Duodenal mucosa (tissue), 2 donors: ENCODE results near the gene ECE2.

Experiments used
- H3K27ac ChIP-seq: one replicate; pipeline ENCODE4 v1.7.0; 2013; ENCODE audit warnings: low read depth, low read length
- H3K27me3 ChIP-seq, 2 donors: one replicate each; pipeline ENCODE4 v1.7.0; 2013; ENCODE audit warnings: low read length in 2 of 2, control low read depth in 1 of 2; ENCODE audit not compliant: insufficient read depth in 2 of 2, control insufficient read depth in 1 of 2
- H3K36me3 ChIP-seq, 2 donors: one replicate each; pipeline ENCODE4 v1.7.0; 2013; ENCODE audit warnings: low read length in 2 of 2, control low read depth in 1 of 2; ENCODE audit not compliant: insufficient read depth in 2 of 2, control insufficient read depth in 1 of 2
- H3K4me1 ChIP-seq, 2 donors: one replicate each; pipeline ENCODE4 v1.7.0; 2013; ENCODE audit warnings: low read length in 2 of 2, control low read depth in 1 of 2; ENCODE audit not compliant: insufficient read depth in 2 of 2, control insufficient read depth in 1 of 2
- H3K4me3 ChIP-seq, 2 donors: one replicate each; pipeline ENCODE4 v1.7.0; 2013; ENCODE audit warnings: low read length in 2 of 2, low read depth in 1 of 2
- H3K9ac ChIP-seq, 2 donors: one replicate each; pipeline ENCODE4 v1.7.0; 2013; ENCODE audit warnings: low read length in 2 of 2, low read depth in 1 of 2
- H3K9me3 ChIP-seq, 2 donors: one replicate each; pipeline ENCODE4 v1.7.0; 2013; ENCODE audit warnings: low read length in 2 of 2, control low read depth in 1 of 2; ENCODE audit not compliant: control insufficient read depth in 1 of 2

The ECE2 gene

DNA sequence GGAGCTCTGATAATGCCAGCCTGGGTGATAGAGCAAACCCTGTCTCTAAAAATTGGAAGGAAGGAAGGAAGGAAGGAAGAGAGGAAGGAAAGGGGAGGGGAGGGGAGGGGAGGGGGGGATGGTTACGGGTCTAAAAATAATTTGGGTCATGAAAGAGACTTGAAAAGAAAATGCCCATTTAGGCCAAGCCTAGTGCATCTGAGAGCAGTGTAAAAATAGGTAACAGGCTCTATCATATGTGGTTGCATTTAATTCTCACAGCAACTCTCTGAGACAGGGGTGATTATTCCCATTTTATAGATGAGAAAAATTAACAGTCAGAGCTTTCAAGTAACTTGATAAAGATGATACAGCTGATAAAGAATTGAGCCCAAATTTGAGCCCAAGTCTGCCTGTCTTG, 3.6 kb upstream of the ECE2 start:
- Histone ChIP-seq H3K9ac (no peak overlapping the region), H3K9me3 (no peaks in the 10 kb centered on the region), H3K36me3 (no peaks in the 10 kb centered on the region), H3K4me3 (no peak overlapping the region), H3K4me1 (no peaks in the 10 kb centered on the region), H3K27ac (no peak overlapping the region), H3K27me3 (peaks cover 23% of the 10 kb centered on the region in 2 donors)

DNA sequence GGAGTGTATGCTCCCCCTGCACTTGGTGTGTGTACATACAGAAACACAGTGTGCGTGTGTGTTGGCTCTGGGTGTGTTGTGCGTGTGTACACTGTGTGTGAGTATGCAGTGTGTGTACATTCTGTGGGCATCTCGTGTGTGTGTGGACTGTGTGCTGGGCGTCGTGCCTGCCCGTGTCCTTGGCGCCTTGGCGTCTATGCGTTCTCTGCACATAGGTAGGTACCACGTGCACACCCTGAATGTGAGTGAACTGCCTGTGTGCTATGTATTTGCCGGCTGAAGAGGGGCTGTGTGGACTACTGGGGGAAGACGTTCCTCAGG, 481 bp upstream of the ECE2 start:
- H3K4me1 ChIP-seq: no peaks in the 10 kb centered on the region
- no peaks in the 10 kb centered on the region for H3K36me3 ChIP-seq
- no peak overlapping the region for H3K4me3 ChIP-seq
- no peak overlapping the region for H3K9ac ChIP-seq
- H3K27ac ChIP-seq: no peak overlapping the region
- H3K27me3 ChIP-seq: peaks cover 25 to 31% of the 10 kb centered on the region in 2 donors
- H3K9me3 ChIP-seq: no peaks in the 10 kb centered on the region

DNA sequence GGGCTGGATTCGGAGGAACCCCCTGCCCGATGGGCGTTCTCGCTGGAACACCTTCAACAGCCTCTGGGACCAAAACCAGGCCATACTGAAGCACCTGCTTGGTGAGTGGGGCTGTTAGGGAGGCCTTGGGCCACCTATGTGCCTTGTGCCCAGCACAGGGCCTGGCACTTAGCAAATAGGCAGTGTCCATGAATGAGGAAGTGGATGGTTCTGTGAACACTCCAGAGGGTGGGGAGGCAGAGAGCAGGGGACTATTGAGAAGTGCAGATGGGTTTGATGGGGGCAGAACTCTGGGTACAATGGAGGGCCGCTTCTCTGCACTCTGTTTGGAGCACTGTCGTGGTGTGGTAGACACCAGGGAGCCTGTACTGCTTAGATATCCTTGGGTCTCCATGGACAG, 1.5 kb downstream of the ECE2 start:
- Histone ChIP-seq H3K36me3 (no peaks in the 10 kb centered on the region), H3K4me3 (no peak overlapping the region), H3K9me3 (no peaks in the 10 kb centered on the region), H3K4me1 (no peaks in the 10 kb centered on the region), H3K27ac (no peak overlapping the region), H3K27me3 (peaks cover 25 to 31% of the 10 kb centered on the region in 2 donors), H3K9ac (no peak overlapping the region)

DNA sequence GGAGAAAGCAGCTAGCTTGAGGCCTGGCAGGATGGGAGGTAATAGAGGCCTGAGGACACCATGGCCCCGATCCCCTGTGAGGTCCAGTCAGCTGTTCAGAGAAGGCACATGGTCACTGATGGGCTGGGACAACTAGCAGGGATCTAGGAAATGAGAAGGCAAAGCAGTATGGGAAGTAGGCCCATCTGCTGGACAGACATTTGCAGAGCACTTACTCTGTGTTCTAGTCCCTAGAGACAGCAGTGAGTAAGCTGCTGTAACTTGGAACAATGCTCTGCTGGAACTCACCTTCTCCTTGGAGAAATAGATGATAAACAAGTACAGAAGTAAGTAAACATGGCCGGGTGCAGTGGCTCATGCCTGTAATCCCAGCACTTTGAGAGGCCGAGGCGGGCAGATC, 7.1 kb downstream of the ECE2 start:
- Histone ChIP-seq H3K9me3 (no peaks in the 10 kb centered on the region), H3K27ac (no peak overlapping the region), H3K27me3 (peaks cover 0 to 1% of the 10 kb centered on the region in 2 donors), H3K36me3 (no peaks in the 10 kb centered on the region), H3K4me1 (no peaks in the 10 kb centered on the region), H3K9ac (no peak overlapping the region), H3K4me3 (no peak overlapping the region)

DNA sequence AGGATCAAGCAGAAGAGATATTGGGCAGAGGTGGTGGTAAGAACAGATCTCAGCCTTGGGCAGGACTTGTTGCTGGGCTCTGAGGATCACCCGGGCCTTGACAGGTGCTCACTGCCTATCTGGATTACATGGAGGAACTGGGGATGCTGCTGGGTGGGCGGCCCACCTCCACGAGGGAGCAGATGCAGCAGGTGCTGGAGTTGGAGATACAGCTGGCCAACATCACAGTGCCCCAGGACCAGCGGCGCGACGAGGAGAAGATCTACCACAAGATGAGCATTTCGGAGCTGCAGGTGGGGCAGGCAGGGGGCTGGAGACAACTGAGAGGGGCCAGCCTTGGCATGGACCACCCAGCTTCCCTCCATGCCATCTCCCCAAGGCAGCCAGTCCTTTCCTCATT, 7.9 kb downstream of the ECE2 start:
- Histone ChIP-seq H3K4me1 (no peaks in the 10 kb centered on the region), H3K27ac (no peak overlapping the region)

DNA sequence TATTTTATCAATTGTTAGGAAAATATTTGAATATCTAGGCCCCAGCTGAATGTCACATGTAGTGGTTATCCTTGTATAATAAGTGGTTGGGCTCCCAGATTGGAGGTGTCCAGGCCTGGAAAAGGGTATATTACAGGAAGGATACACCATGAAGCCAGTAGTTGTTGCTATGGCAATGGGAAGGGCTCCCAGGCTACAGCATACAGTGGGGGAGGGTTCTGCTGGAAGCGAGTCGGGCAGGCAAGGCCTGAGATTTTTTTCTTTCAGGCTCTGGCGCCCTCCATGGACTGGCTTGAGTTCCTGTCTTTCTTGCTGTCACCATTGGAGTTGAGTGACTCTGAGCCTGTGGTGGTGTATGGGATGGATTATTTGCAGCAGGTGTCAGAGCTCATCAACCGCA, 8.9 kb downstream of the ECE2 start:
- H3K27me3 ChIP-seq: no peaks in the 10 kb centered on the region
- no peak overlapping the region for H3K9ac ChIP-seq
- no peak overlapping the region for H3K4me3 ChIP-seq
- H3K9me3 ChIP-seq: no peaks in the 10 kb centered on the region
- no peaks in the 10 kb centered on the region for H3K36me3 ChIP-seq
- H3K27ac ChIP-seq: no peak overlapping the region
- H3K4me1 ChIP-seq: no peaks in the 10 kb centered on the region

More for the DNA sequence above, 7.9 kb downstream of the ECE2 start:
- no peaks in the 10 kb centered on the region for H3K27me3 ChIP-seq
- H3K9me3 ChIP-seq: no peaks in the 10 kb centered on the region
- H3K4me3 ChIP-seq: no peak overlapping the region
- H3K9ac ChIP-seq: no peak overlapping the region
- no peaks in the 10 kb centered on the region for H3K36me3 ChIP-seq

DNA sequence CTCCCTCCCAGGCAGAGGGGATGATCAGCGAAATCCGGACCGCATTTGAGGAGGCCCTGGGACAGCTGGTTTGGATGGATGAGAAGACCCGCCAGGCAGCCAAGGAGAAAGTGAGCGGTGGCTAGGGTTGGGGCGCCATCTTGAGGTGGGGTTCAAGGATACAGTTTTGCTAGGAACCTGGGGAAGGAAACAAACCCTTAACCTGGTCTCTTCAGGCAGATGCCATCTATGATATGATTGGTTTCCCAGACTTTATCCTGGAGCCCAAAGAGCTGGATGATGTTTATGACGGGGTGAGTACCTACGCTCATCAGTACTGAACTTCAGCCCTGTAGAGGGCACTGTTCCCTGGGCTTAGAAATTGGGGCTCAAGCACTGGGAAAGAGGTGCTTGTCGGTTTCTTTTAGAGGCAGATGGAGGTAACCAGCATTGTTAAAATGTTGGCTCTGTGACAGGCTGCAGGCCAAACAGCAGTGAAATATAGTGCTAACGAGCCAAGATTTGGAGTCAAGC, 13.7 kb downstream of the ECE2 start:
- Histone ChIP-seq H3K9ac (no peak overlapping the region), H3K36me3 (no peaks in the 10 kb centered on the region), H3K27ac (no peak overlapping the region), H3K9me3 (no peaks in the 10 kb centered on the region), H3K27me3 (no peaks in the 10 kb centered on the region), H3K4me1 (no peaks in the 10 kb centered on the region), H3K4me3 (no peak overlapping the region)

DNA sequence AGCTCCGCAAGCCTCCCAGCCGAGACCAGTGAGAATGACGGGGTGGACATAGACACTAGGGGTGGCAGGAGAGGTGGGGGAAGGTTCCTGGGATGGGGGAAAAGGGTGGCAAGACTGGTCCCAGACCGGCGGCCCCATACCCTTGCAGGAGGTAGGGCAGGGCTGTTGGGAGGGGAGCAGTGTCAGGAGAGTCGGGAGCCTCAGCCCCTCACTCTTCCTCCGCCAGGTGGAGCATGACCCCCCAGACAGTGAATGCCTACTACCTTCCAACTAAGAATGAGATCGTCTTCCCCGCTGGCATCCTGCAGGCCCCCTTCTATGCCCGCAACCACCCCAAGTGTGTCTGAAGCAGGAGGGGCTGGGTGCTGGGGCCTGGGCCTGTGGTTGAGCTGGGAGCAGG, 14.5 kb downstream of the ECE2 start:
- no peaks in the 10 kb centered on the region for H3K9me3 ChIP-seq
- H3K36me3 ChIP-seq: no peaks in the 10 kb centered on the region
- H3K27ac ChIP-seq: no peak overlapping the region
- no peak overlapping the region for H3K4me3 ChIP-seq
- no peaks in the 10 kb centered on the region for H3K4me1 ChIP-seq
- no peaks in the 10 kb centered on the region for H3K27me3 ChIP-seq
- no peak overlapping the region for H3K9ac ChIP-seq

DNA sequence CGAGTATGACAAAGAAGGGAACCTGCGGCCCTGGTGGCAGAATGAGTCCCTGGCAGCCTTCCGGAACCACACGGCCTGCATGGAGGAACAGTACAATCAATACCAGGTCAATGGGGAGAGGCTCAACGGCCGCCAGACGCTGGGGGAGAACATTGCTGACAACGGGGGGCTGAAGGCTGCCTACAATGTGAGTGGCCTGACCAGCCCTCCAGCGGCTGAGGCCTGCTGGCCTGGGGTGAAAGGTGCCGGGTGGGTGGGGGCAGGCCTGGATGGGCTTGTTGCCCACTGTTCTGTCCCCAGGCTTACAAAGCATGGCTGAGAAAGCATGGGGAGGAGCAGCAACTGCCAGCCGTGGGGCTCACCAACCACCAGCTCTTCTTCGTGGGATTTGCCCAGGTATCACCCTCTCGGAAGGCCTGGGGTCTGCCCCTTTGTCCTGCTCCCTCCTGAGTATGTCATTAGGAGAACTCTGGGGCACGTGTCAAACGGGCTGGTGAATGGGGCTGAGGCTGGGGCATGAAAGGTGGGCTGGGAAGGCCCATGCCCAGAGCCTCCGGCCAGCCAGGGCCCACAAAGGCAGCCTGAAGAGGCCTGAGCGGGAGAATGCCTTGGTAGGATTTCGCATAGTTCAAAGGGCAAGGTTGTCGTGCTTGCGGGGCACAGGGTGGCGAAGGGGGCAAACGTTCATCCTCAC, 15.4 kb downstream of the ECE2 start:
- H3K9ac ChIP-seq: no peak overlapping the region
- H3K4me3 ChIP-seq: no peak overlapping the region
- no peak overlapping the region for H3K27ac ChIP-seq
- H3K9me3 ChIP-seq: no peaks in the 10 kb centered on the region
- no peaks in the 10 kb centered on the region for H3K36me3 ChIP-seq
- H3K4me1 ChIP-seq: no peaks in the 10 kb centered on the region
- H3K27me3 ChIP-seq: no peaks in the 10 kb centered on the region

DNA sequence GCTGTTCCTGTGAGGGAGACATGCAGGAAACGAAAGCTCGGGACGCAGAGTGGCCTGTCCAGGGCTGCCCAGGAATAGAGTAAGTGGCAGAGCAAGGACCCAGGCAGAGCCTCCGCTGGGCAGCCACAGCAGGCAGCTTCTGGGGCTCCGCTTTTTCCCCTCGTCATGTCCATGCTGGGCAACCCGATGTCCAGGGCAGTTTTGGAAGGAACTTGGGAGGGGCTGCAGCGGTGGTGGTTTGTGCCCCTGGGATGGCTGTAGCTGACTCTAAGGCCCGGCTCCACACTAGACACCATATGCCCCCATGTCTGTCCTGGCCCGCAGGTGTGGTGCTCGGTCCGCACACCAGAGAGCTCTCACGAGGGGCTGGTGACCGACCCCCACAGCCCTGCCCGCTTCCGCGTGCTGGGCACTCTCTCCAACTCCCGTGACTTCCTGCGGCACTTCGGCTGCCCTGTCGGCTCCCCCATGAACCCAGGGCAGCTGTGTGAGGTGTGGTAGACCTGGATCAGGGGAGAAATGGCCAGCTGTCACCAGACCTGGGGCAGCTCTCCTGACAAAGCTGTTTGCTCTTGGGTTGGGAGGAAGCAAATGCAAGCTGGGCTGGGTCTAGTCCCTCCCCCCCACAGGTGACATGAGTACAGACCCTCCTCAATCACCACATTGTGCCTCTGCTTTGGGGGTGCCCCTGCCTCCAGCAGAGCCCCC, 16.1 kb downstream of the ECE2 start:
- Histone ChIP-seq H3K27ac (no peak overlapping the region), H3K9ac (no peak overlapping the region), H3K36me3 (no peaks in the 10 kb centered on the region), H3K4me3 (no peak overlapping the region), H3K9me3 (no peaks in the 10 kb centered on the region), H3K4me1 (no peaks in the 10 kb centered on the region), H3K27me3 (no peaks in the 10 kb centered on the region)
